NCI-H345 treated with DMSO at 0.1 percent for 48 hours (cell line): ENCODE results near the gene OR7C2.
"Not testable (repeated sequence)": the region's sequence is repeated elsewhere in the genome, so short reads cannot be mapped to it uniquely, and the experiment has no call there.

Experiments
- DNase-seq: peaks from one replicate; lab custom pipeline; 2025; ENCODE audit not compliant: unreplicated experiment; lab: John Stamatoyannopoulos, UW

Gene OR7C2

GRCh38 chr19:14941189-14941588, at the start of gene OR7C2:
Gene OR7C2, plus strand, starts transcription at chr19:14941489. Its CDS starts 0 bp downstream, at chr19:14941489.
- DNase-seq = no peak

DNA sequence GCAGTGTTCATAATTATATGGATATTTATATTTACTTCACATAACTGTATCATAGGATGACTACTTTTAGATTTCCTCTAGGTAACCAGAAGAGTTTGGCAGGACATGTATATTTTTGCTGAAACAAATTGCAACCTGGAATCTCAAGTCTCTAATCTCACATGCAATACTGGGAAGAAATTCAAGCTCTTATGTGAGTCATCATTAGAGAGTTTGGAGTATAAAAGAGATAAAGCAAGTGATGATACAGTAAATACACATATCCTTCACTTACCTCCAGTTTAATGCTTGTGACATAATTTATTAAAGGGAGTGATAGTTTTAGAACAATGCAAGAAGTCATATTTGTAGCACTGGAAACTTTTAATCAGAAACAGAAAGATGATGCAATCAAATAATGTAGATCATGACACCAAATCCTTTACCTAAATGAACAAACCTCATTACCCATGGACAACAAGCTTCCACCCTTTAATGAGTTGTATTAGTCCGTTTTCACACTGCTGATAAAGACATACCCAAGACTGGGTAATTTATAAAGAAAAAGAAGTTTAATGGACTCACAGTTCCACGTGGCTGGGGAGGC, 39.5 kb upstream of the OR7C2 start:
- DNase-seq = no peak

DNA sequence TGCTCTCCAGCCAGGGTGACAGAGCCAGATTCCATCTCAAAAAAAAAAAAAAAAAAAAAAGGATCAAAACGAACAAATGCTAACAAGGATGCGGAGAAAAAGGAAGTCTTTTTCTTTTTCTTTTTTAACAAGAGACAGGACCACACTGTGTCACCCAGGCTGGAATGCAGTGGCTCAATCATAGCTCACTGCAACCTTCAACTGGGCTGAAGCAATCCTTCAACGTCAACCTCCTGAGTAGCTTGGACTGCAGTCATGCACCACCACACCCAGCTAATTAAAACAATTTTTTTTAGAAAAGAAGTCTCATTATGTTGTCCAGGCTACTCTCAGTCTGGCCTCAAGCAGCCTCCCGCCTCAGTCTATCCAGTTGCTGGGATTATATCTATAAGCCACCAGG, 34.6 kb upstream of the OR7C2 start:
- no peak for DNase-seq

DNA sequence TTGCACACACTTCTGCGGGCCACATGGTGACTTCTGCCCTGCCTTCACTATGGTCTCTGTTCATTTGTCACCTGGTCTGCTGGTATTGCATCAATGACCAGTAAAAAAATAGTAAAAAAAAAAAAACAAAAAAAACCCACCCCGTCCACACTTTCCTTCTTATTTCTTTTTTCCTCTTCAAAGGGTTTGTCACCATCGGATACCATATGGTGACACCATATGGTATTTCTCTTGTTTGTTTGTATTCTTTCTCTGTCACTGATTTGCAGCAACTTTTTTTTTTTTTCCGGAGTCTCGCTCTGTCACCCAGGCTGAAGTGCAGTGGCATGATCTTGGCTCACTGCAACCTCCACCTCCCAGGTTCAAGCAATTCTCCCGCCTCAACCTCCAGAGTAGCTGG, 26.2 kb upstream of the OR7C2 start:
- no peak for DNase-seq

- DNase-seq = no peak
These were observed 24.4 kb upstream of the OR7C2 start for GRCh38 chr19:14916848-14917247.

- DNase-seq = no peak
These were observed 7.8 kb upstream of the OR7C2 start for GRCh38 chr19:14933506-14933905.

GRCh38 chr19:14940266-14940665, 1.0 kb upstream of the OR7C2 start:
- DNase-seq = no peak

DNA sequence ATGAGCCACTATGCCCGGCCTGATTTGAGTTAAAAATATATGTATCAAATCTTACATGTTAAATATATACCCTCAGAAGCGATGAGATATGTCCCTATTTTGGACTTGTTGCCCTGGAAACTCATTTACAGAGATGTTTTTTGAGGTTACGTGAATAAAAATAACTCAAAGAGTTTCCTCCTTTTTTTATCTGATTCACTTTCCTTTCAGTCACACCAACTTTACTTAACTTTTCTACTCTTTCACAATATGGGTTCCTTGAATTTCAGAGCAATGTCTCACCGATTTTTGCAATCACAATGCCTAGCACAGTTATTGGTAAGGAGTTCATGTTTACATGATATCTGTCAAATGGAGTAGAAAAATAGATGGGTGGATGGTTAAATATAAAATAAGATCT, 2.3 kb downstream of the OR7C2 start:
- no peak for DNase-seq

- DNase-seq = no peak
These were observed 3.2 kb downstream of the OR7C2 start for GRCh38 chr19:14944456-14944855.

GRCh38 chr19:14949413-14949812, 8.1 kb downstream of the OR7C2 start:
- not testable (repeated sequence) for DNase-seq

GRCh38 chr19:14949876-14950275, 8.6 kb downstream of the OR7C2 start:
- DNase-seq = no peak

- DNase-seq = no peak
These were observed 9.1 kb downstream of the OR7C2 start for GRCh38 chr19:14950421-14950820.

DNA sequence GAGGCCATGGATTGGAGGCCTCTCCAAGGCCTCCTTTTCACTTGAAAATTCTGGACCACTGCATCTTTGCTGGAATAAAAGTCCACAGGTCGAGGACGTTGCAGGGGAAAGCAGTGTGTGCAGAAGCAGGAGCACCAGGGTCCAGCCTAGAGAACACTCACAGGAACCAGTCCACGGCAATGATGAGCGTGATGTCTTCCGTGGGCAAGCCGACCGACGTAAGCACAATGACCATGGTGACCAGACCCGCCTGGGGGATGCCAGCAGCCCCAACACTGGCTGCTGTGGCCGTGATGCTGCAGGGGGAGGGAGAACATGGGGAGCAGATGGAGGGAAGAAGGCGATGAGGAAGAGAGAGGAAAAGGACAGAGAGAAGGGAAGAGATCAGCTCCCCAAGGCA, 11.5 kb downstream of the OR7C2 start:
- DNase-seq = no peak

DNA sequence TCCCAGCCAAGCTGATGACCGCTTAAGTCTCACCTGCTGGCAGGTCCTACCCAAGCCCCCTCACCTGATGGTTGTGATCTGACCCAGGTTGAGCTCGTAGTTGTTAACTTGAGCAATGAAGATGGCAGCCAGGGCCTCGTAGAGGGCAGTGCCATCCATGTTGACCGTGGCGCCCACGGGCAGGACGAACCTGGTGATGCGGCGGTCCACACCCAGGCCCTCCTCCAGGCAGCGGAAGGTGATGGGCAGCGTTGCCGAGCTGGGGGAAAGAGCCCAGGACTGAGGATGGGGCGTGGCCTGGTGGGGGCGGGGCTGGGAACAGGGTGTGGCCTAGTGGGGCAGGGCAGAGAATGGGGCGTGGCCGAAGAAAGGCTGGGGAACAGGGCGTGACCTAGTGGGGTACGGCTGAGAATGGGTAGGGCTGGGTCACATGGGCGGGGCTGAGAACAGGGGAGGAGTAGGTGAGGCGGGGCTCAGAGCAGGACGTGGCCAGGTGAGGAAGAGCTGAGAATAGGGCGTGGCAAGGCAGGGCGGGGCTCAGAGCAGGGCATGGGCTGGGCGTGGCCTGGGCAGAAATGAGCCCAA, 12.9 kb downstream of the OR7C2 start:
- no peak for DNase-seq

- DNase-seq = no peak
These were observed 16.2 kb downstream of the OR7C2 start for GRCh38 chr19:14957464-14957863.

DNA sequence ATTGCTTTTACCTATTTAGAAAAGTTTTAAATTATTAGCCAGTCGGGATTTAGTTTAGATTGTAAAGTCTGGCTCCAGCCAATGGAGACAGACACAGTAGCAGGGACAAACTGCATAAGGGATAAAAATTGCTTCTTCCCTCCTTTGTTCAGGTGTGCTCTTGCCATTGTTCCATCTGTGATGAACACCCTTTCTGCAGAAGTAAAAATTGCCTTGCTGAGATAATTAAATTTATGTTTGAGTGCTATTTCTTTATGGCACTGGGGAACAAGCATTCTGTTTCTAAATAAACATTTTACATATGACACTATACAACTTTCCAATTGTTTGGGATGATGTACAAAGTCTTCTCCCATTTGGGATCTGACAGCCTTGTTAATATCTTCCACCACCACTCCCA, 18.0 kb downstream of the OR7C2 start:
- DNase-seq = no peak

DNA sequence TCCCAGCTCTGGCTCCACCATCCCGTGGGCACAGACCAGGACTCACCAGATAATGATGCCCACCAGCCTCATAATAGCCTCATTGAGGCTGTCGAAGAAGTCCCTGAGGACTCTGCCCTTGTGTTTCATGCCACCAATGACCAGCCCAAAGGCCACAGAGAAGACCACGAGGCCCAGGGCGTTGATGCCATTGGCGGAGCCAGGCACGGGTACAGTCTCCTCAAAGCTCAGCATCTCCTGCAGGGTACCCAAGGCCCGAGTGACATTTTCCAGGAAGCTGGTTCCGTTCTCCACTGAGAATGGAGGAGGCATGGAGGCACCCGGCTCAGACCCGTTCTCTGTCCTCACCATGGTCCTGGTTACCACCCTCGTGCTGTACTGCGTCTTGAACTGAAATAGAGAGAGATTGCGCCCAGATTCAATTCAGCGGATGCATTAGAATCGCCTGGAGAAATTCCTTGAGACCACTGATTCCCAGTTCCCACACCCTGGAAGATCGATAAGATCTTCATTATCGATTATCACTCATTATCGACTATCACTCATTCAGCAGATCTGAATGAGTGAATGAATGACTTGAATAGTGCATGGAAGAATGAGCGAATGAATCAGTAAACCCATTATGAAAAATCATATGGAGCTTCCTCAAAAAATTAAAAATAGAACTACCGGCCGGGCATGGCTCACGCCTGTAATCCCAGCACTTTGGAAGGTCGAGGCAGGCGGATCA, 20.8 kb downstream of the OR7C2 start:
- DNase-seq = no peak

GRCh38 chr19:14968247-14968646, 27.0 kb downstream of the OR7C2 start:
- no peak for DNase-seq

DNA sequence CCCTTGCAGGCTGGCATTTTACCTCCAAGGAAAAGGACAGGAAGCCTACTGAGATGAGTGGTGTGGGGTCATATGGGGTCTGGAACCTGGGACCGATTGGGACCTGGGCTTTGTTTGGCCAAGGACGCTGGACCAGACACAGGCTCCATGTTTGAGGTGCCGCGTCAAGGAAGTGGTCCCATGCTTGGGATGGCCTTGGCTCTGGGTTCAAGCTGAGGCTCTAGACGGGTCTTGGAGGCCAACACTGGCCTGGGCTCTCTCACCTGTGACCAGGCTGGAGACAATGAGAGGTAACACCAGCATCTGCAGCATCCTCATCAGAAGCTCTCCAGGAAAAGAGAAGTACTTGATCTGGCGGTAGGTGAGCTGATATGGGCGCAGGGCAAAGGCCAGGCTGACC, 30.2 kb downstream of the OR7C2 start:
- DNase-seq = no peak

GRCh38 chr19:14972676-14973075, 31.4 kb downstream of the OR7C2 start:
- DNase-seq = no peak

GRCh38 chr19:14974488-14974887, 33.2 kb downstream of the OR7C2 start:
- DNase-seq = no peak

GRCh38 chr19:14977128-14977527, 35.8 kb downstream of the OR7C2 start:
- DNase-seq = no peak
